ENCODE data around the gene NR1D2.

Gene NR1D2

DNA sequence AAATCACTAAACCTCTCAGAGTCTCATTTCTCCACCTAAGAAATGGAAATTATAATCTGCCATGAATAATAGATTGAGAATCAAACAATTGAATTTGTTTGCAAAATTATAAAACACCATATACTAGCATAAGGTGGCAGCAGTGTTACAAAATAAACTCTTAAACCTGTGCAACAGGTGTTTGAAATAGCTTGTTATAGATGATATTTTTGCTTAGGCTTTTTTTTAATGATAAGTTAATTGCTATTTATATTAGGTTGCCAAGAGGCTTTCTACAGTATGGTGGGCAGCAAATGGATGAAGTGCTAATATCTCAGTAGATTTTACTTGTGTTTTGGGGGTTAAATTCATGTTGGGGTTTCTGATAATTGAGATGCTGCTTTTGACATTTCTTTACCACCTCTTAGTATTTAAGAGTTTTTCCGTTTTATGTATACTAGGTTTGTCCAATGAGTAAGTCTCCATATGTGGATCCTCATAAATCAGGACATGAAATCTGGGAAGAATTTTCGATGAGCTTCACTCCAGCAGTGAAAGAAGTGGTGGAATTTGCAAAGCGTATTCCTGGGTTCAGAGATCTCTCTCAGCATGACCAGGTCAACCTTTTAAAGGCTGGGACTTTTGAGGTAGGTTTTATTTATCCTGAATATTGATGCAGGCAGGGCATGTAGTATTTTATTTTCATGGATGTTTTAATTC is 19.6 kb downstream of the NR1D2 start:
- Histone ChIP-seq H3K4me3 (ENCODE audit: low read depth, low read length) (no peak overlapping the region), H3K27me3 (replicated peaks) (no peaks in the 10 kb centered on the region), H3K36me3 (replicated peaks) (no peaks in the 10 kb centered on the region), H3K27ac (no peak overlapping the region)
- in situ Hi-C loops (cut with HindIII; ENCODE audit: low pct_ligation_motif_present, low sequenced_read_pairs) = no loop called here
- TF ChIP-seq, protein P1, sequence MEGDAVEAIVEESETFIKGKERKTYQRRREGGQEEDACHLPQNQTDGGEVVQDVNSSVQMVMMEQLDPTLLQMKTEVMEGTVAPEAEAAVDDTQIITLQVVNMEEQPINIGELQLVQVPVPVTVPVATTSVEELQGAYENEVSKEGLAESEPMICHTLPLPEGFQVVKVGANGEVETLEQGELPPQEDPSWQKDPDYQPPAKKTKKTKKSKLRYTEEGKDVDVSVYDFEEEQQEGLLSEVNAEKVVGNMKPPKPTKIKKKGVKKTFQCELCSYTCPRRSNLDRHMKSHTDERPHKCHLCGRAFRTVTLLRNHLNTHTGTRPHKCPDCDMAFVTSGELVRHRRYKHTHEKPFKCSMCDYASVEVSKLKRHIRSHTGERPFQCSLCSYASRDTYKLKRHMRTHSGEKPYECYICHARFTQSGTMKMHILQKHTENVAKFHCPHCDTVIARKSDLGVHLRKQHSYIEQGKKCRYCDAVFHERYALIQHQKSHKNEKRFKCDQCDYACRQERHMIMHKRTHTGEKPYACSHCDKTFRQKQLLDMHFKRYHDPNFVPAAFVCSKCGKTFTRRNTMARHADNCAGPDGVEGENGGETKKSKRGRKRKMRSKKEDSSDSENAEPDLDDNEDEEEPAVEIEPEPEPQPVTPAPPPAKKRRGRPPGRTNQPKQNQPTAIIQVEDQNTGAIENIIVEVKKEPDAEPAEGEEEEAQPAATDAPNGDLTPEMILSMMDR (IDR thresholded peaks at IDR 0.05; ENCODE audit: low read depth, low read length, missing control alignments) = no peak
- no peak for DNase-seq

DNA sequence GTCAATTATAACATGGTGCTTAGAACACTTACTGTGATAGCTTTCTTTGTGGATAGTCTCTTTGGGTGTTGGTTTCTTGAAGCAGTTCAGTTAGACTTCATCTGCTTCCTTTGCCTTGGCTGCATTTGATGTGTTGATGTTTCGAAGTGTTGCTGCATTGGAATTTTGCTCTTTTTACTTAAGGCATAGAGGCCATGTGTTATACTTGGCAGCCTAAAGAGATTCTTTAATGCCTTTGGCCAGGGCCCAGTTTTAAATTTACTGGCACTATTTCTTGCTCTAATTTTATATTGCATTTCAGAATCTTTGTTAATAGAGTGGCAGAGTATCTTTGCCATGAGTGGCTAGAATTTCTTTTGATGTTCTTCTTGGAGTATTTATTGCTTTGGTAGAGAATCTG is 21.2 kb downstream of the NR1D2 start:
- in situ Hi-C loops (cut with HindIII; ENCODE audit: low pct_ligation_motif_present, low sequenced_read_pairs) = no loop called here
- Histone ChIP-seq H3K36me3 (replicated peaks) (no peaks in the 10 kb centered on the region), H3K27me3 (replicated peaks) (no peaks in the 10 kb centered on the region), H3K4me3 (ENCODE audit: low read depth, low read length) (no peak overlapping the region), H3K27ac (no peak overlapping the region)
- DNase-seq = no peak
- TF ChIP-seq, protein P1 (IDR thresholded peaks at IDR 0.05; ENCODE audit: low read depth, low read length, missing control alignments) = no peak

DNA sequence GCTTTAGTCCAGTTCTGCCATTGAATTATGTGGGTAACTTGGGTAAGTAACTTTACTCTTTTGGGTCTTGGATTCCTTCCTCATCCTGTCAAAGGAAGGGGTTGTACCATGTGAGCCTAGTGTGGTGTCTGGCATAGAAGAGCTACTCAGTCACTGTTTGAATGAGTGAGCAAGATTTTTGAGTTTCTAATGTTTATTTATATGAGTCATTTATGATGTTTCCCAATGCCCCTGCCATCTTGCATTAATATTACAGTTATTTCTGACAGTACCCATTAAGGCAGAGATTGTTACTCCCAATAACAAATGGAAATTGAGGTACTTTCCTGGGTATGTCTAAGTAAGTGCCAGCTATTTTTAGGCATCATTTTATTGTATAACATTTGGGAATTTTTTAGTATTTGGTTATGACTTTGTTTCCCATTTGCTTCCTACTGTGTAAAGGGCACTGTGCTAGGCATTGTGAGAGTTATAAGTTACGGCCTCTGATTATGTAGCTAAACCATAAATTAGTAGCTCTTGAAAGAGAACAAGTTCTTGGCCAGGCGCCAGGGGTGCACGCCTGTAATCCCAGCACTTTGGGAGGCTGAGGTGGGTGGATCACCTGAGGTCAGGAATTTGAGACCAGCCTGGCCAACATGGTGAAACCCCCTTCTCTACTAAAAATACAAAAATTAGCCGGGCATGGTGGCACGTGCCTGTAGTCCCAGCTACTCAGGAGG is 23.5 kb downstream of the NR1D2 start:
- DNase-seq = no peak
- in situ Hi-C loops (cut with HindIII; ENCODE audit: low pct_ligation_motif_present, low sequenced_read_pairs) = no loop called here
- no peaks in the 10 kb centered on the region for H3K36me3 ChIP-seq (replicated peaks)
- H3K27ac ChIP-seq = no peak overlapping the region
- TF ChIP-seq, protein P1 (IDR thresholded peaks at IDR 0.05; ENCODE audit: low read depth, low read length, missing control alignments) = no peak
- no peak overlapping the region for H3K4me3 ChIP-seq (ENCODE audit: low read depth, low read length)
- no peaks in the 10 kb centered on the region for H3K27me3 ChIP-seq (replicated peaks)

DNA sequence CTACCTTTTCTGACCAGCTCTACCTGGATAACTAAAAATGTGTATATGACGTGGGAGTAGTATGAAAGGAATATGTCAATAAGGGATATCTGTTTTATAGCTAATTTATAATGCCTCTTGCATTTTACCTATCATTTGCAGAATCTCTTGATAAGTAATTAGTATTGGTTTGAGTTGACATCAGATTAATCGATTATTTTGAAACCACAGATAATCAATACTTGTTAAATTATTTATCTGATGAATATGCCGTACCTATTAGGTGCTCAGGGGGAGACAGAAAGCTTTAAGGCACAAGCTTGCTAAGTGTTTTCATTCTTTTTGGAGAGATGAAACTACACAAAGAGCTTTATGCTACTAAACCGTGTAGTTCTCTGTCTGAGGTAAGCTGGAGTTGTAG is 24.3 kb downstream of the NR1D2 start:
- Histone ChIP-seq H3K27me3 (replicated peaks) (no peaks in the 10 kb centered on the region), H3K27ac (no peak overlapping the region), H3K36me3 (replicated peaks) (no peaks in the 10 kb centered on the region), H3K4me3 (ENCODE audit: low read depth, low read length) (no peak overlapping the region)
- DNase-seq = no peak
- in situ Hi-C loops (cut with HindIII; ENCODE audit: low pct_ligation_motif_present, low sequenced_read_pairs) = no loop called here
- TF ChIP-seq, protein P1 (IDR thresholded peaks at IDR 0.05; ENCODE audit: low read depth, low read length, missing control alignments) = no peak

DNA sequence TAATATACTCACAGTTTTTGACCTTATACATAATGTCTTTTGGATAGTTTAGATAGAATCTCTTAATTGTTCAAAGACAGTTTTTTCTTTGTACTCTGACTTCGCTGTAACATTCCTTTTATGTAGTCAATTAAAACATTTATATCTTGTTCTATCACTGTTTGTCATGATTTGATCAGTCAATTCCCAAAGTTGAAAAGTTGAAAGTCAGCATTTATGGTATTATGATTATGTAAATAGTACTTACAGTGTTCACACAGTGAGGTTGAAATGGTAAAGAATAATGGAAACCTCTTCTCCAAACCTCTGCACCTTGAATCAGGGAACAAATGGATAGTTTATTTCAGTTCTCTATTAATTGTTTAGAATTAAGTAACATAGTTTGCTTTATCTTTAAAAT is 26.6 kb downstream of the NR1D2 start:
- in situ Hi-C loops (cut with HindIII; ENCODE audit: low pct_ligation_motif_present, low sequenced_read_pairs) = no loop called here
- Histone ChIP-seq H3K36me3 (replicated peaks) (no peaks in the 10 kb centered on the region), H3K4me3 (ENCODE audit: low read depth, low read length) (no peak overlapping the region), H3K27ac (no peak overlapping the region), H3K27me3 (replicated peaks) (no peaks in the 10 kb centered on the region)
- TF ChIP-seq, protein P1 (IDR thresholded peaks at IDR 0.05; ENCODE audit: low read depth, low read length, missing control alignments) = no peak
- DNase-seq = no peak

Measured in brain microvascular endothelial cell (primary cell).